Astrocyte (in vitro differentiated cells and primary cell): ENCODE results near the gene SYTL2. TPM values are rescaled to one million over a fixed set of nuclear protein-coding genes. Genes with fewer than 3 reads are reported as not detected.

Source experiments
- DNase-seq: peaks from one replicate; pipeline ENCODE4 v3.0.0-alpha.2; 2010; ENCODE audit warnings: low read depth
- FAIRE-seq: peaks from 2 replicates; lab custom pipeline; 2011; peaks lifted over from hg19 to GRCh38; lab: Jason Lieb, UNC
- H2AFZ ChIP-seq: 2 replicates; pipeline ENCODE4 v1.6.0; 2012; ENCODE audit warnings: low read depth, low read length, inconsistent platforms
- H3K27ac ChIP-seq: 2 replicates; pipeline ENCODE4 v1.5.1; 2011; ENCODE audit warnings: low read depth, low read length, inconsistent platforms
- H3K27me3 ChIP-seq: 2 replicates; pipeline ENCODE4 v1.6.0; 2011; ENCODE audit warnings: low read length, inconsistent platforms; ENCODE audit not compliant: insufficient read depth
- H3K36me3 ChIP-seq: 2 replicates; pipeline ENCODE4 v1.5.1; 2011; ENCODE audit warnings: low read length, inconsistent platforms; ENCODE audit not compliant: insufficient read depth
- H3K4me1 ChIP-seq: 2 replicates; pipeline ENCODE4 v1.5.1; 2011; ENCODE audit warnings: low read length, inconsistent platforms; ENCODE audit not compliant: insufficient read depth
- H3K4me2 ChIP-seq: 2 replicates; pipeline ENCODE4 v1.6.0; 2012; ENCODE audit warnings: low read length, inconsistent platforms
- H3K4me3 ChIP-seq: 2 replicates; pipeline ENCODE4 v1.5.1; 2011; ENCODE audit warnings: low read depth, mild to moderate bottlenecking, low read length, inconsistent platforms; ENCODE audit not compliant: insufficient read depth
- H3K79me2 ChIP-seq: 2 replicates; pipeline ENCODE4 v1.6.0; 2012; ENCODE audit warnings: mild to moderate bottlenecking, low read length, inconsistent platforms; ENCODE audit not compliant: insufficient read depth
- H3K9ac ChIP-seq: 2 replicates; pipeline ENCODE4 v1.6.0; 2012; ENCODE audit warnings: mild to moderate bottlenecking, low read length, inconsistent platforms
- H3K9me3 ChIP-seq: 2 replicates; pipeline ENCODE4 v1.5.1; 2012; ENCODE audit warnings: low read depth, mild to moderate bottlenecking, low read length, inconsistent platforms; ENCODE audit not compliant: insufficient read depth
- H4K20me1 ChIP-seq: 2 replicates; pipeline ENCODE4 v1.6.0; 2012; ENCODE audit warnings: low read length, inconsistent platforms; ENCODE audit not compliant: insufficient read depth
- H3K27ac Mint-ChIP-seq: one replicate; pipeline ENCODE4 v1.8.0; 2021; ENCODE audit warnings: mild to moderate bottlenecking, mixed read lengths; ENCODE audit not compliant: unreplicated experiment
- H3K27me3 Mint-ChIP-seq: one replicate; pipeline ENCODE4 v1.8.0; 2021; ENCODE audit warnings: low read depth, mixed read lengths; ENCODE audit not compliant: unreplicated experiment
- H3K36me3 Mint-ChIP-seq: one replicate; pipeline ENCODE4 v1.8.0; 2021; ENCODE audit warnings: low read depth, mixed read lengths; ENCODE audit not compliant: unreplicated experiment
- H3K4me1 Mint-ChIP-seq: one replicate; pipeline ENCODE4 v1.8.0; 2021; ENCODE audit warnings: low read depth, mixed read lengths; ENCODE audit not compliant: unreplicated experiment
- H3K4me3 Mint-ChIP-seq: one replicate; pipeline ENCODE4 v1.8.0; 2021; ENCODE audit warnings: mild to moderate bottlenecking, moderate library complexity, mixed read lengths; ENCODE audit not compliant: unreplicated experiment
- H3K9me3 Mint-ChIP-seq: one replicate; pipeline ENCODE4 v1.8.0; 2021; ENCODE audit warnings: mild to moderate bottlenecking, mixed read lengths; ENCODE audit not compliant: unreplicated experiment
- CTCF ChIP-seq: IDR thresholded peaks from 2 replicates; pipeline ENCODE4 v1.5.1; 2011; ENCODE audit warnings: low read depth, mild to moderate bottlenecking, inconsistent platforms, low read length, moderate library complexity; ENCODE audit not compliant: insufficient read depth
- EZH2 ChIP-seq: IDR thresholded peaks from 2 replicates; pipeline ENCODE4 v1.6.1; 2012; ENCODE audit warnings: mild to moderate bottlenecking, low read length, inconsistent platforms; ENCODE audit not compliant: insufficient read depth
- total RNA-seq: library from RNA; stranded (reverse); gene quantifications from 2 replicates; pipeline ENCODE4 v1.2.1, GENCODE V29; 2021

SYTL2 gene
- total RNA-seq, 1 donor from 2014 or later = 36.9 TPM

- Histone ChIP-seq H3K4me1 (peaks cover 3% of the 10 kb centered on the region), H3K27ac (no peak overlapping the region), H4K20me1 (peaks cover 3% of the 10 kb centered on the region), H3K9me3 (no peaks in the 10 kb centered on the region), H3K27me3 (no peaks in the 10 kb centered on the region), H3K79me2 (peaks cover 28% of the 10 kb centered on the region), H2AFZ (no peak overlapping the region), H3K9ac (no peak overlapping the region), H3K4me2 (no peak overlapping the region), H3K4me3 (no peak overlapping the region), H3K36me3 (peaks cover 20% of the 10 kb centered on the region)
- H3K36me3 Mint-ChIP-seq = peaks cover 4% of the 10 kb centered on the region
- TF ChIP-seq CTCF (no peak), EZH2 (no peak)
- peaks cover 4% of the 10 kb centered on the region for H3K4me1 Mint-ChIP-seq
- no peak for DNase-seq
- H3K27ac Mint-ChIP-seq = no peak overlapping the region
- H3K4me3 Mint-ChIP-seq = no peak overlapping the region
- H3K27me3 Mint-ChIP-seq = no peaks in the 10 kb centered on the region
- peaks cover 2% of the 10 kb centered on the region for H3K9me3 Mint-ChIP-seq
- no peak for FAIRE-seq
Measured at GRCh38 chr11:85651118-85651517, 159.8 kb downstream of the SYTL2 start.

- H3K79me2 ChIP-seq = peaks cover 25% of the 10 kb centered on the region
- no peaks in the 10 kb centered on the region for H4K20me1 ChIP-seq
- H3K9me3 Mint-ChIP-seq = peaks cover 2% of the 10 kb centered on the region
- H2AFZ ChIP-seq = peak within 1 kb of the TSS; percentile 79
- H3K27ac ChIP-seq = peak within 1 kb of the TSS; percentile 78
- no peaks in the 10 kb centered on the region for H3K27me3 ChIP-seq
- peaks cover 3% of the 10 kb centered on the region for H3K4me1 ChIP-seq
- H3K36me3 Mint-ChIP-seq = peaks cover 2% of the 10 kb centered on the region
- H3K36me3 ChIP-seq = peaks cover 4% of the 10 kb centered on the region
- peak within 1 kb of the TSS; percentile 91 for H3K4me3 ChIP-seq
- peaks cover 3% of the 10 kb centered on the region for H3K4me1 Mint-ChIP-seq
- no peaks in the 10 kb centered on the region for H3K9me3 ChIP-seq
- no peak for TF ChIP-seq CTCF
- no peak for TF ChIP-seq EZH2
- H3K4me3 Mint-ChIP-seq = peak within 1 kb of the TSS; percentile 96
- peak; percentile 73 for DNase-seq
- peak within 1 kb of the TSS; percentile 95 for H3K27ac Mint-ChIP-seq
- H3K4me2 ChIP-seq = peak within 1 kb of the TSS; percentile 90
- peak within 1 kb of the TSS; percentile 90 for H3K9ac ChIP-seq
- H3K27me3 Mint-ChIP-seq = no peaks in the 10 kb centered on the region
- FAIRE-seq = peak; percentile 26
Measured at GRCh38 chr11:85647604-85648299, 163.2 kb downstream of the SYTL2 start, which contains the start of gene TMEM126A. Gene TMEM126A (plus strand): TSS chr11:85647967. CDS start chr11:85650256, 2,289 bp downstream.

- Histone ChIP-seq H3K4me1 (peaks cover 3% of the 10 kb centered on the region), H3K9me3 (no peaks in the 10 kb centered on the region), H3K36me3 (peaks cover 4% of the 10 kb centered on the region), H3K27me3 (no peaks in the 10 kb centered on the region), H3K4me3 (peak overlapping the region; percentile 91), H4K20me1 (no peaks in the 10 kb centered on the region), H2AFZ (peak overlapping the region; percentile 79), H3K27ac (peak overlapping the region; percentile 78), H3K79me2 (peaks cover 25% of the 10 kb centered on the region), H3K9ac (peak overlapping the region; percentile 90), H3K4me2 (peak overlapping the region; percentile 90)
- no peaks in the 10 kb centered on the region for H3K36me3 Mint-ChIP-seq
- TF ChIP-seq EZH2 (no peak), CTCF (no peak)
- H3K4me1 Mint-ChIP-seq = peaks cover 3% of the 10 kb centered on the region
- H3K27ac Mint-ChIP-seq = peak overlapping the region; percentile 95
- peak overlapping the region; percentile 96 for H3K4me3 Mint-ChIP-seq
- no peak for DNase-seq
- H3K9me3 Mint-ChIP-seq = peaks cover 2% of the 10 kb centered on the region
- no peak for FAIRE-seq
- no peaks in the 10 kb centered on the region for H3K27me3 Mint-ChIP-seq
Measured at GRCh38 chr11:85647078-85647477, 163.9 kb downstream of the SYTL2 start.
